Ishikawa (cell line): Measurements from ENCODE around the gene FOXL2.
A peak's percentile ranks its signal among the peaks of the same experiment; 100 is the strongest.

Source experiments
- CEBPB ChIP-seq: IDR thresholded peaks from 2 replicates; pipeline ENCODE4 v1.6.1; 2012
- CREB1 ChIP-seq: IDR thresholded peaks from 2 replicates; pipeline ENCODE4 v1.6.1; 2012; ENCODE audit warnings: low read depth
- EGR1 ChIP-seq: IDR thresholded peaks from 2 replicates; pipeline ENCODE4 v1.6.1; 2012
- EP300 ChIP-seq: IDR thresholded peaks from 2 replicates; pipeline ENCODE4 v1.6.1; 2012; ENCODE audit warnings: borderline replicate concordance
- FOXM1 ChIP-seq: IDR thresholded peaks from 2 replicates; pipeline ENCODE4 v1.6.1; 2012; ENCODE audit warnings: low read depth, borderline replicate concordance
- NFIC ChIP-seq: IDR thresholded peaks from 2 replicates; pipeline ENCODE4 v1.6.1; 2012
- RAD21 ChIP-seq: IDR thresholded peaks from 2 replicates; pipeline ENCODE4 v1.6.1; 2012; ENCODE audit warnings: low read depth
- TAF1 ChIP-seq: IDR thresholded peaks from 2 replicates; pipeline ENCODE4 v1.6.1; 2012; ENCODE audit warnings: low read depth, mild to moderate bottlenecking
- TCF12 ChIP-seq: IDR thresholded peaks from 2 replicates; pipeline ENCODE4 v1.6.1; 2012; ENCODE audit warnings: low read depth
- TEAD4 ChIP-seq: IDR thresholded peaks from 2 replicates; pipeline ENCODE4 v1.6.1; 2012
- YY1 ChIP-seq: IDR thresholded peaks from 2 replicates; pipeline ENCODE4 v1.6.1; 2012; ENCODE audit warnings: low read depth
- ZBTB7A ChIP-seq: IDR thresholded peaks from 2 replicates; pipeline ENCODE4 v1.6.1; 2012; ENCODE audit warnings: low read depth
- TF ChIP-seq, protein P1 (sequence below): IDR thresholded peaks from 2 replicates; pipeline ENCODE4 v1.6.1; 2012
- TF ChIP-seq, protein P2 (sequence below): IDR thresholded peaks from 2 replicates; pipeline ENCODE4 v1.6.1; 2012; ENCODE audit warnings: low read depth, mild to moderate bottlenecking
- TF ChIP-seq, protein P3 (sequence below): IDR thresholded peaks from 2 replicates; pipeline ENCODE4 v1.6.1; 2012

The FOXL2 gene

GRCh38 chr3:138928727-138929372, 18.1 kb downstream of the FOXL2 start:
- TF ChIP-seq RAD21 (no peak), CEBPB (no peak), FOXM1 (no peak), EGR1 (no peak), TAF1 (no peak), ZBTB7A (no peak), TCF12 (no peak), TEAD4 (no peak), CREB1 (no peak), NFIC (no peak), EP300 (no peak), YY1 (no peak)
- TF ChIP-seq, protein P1, sequence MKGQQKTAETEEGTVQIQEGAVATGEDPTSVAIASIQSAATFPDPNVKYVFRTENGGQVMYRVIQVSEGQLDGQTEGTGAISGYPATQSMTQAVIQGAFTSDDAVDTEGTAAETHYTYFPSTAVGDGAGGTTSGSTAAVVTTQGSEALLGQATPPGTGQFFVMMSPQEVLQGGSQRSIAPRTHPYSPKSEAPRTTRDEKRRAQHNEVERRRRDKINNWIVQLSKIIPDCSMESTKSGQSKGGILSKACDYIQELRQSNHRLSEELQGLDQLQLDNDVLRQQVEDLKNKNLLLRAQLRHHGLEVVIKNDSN: no peak
- TF ChIP-seq, protein P2, sequence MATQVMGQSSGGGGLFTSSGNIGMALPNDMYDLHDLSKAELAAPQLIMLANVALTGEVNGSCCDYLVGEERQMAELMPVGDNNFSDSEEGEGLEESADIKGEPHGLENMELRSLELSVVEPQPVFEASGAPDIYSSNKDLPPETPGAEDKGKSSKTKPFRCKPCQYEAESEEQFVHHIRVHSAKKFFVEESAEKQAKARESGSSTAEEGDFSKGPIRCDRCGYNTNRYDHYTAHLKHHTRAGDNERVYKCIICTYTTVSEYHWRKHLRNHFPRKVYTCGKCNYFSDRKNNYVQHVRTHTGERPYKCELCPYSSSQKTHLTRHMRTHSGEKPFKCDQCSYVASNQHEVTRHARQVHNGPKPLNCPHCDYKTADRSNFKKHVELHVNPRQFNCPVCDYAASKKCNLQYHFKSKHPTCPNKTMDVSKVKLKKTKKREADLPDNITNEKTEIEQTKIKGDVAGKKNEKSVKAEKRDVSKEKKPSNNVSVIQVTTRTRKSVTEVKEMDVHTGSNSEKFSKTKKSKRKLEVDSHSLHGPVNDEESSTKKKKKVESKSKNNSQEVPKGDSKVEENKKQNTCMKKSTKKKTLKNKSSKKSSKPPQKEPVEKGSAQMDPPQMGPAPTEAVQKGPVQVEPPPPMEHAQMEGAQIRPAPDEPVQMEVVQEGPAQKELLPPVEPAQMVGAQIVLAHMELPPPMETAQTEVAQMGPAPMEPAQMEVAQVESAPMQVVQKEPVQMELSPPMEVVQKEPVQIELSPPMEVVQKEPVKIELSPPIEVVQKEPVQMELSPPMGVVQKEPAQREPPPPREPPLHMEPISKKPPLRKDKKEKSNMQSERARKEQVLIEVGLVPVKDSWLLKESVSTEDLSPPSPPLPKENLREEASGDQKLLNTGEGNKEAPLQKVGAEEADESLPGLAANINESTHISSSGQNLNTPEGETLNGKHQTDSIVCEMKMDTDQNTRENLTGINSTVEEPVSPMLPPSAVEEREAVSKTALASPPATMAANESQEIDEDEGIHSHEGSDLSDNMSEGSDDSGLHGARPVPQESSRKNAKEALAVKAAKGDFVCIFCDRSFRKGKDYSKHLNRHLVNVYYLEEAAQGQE: no peak
- TF ChIP-seq, protein P3, sequence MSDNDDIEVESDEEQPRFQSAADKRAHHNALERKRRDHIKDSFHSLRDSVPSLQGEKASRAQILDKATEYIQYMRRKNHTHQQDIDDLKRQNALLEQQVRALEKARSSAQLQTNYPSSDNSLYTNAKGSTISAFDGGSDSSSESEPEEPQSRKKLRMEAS: no peak

GRCh38 chr3:138923531-138923994, 23.4 kb downstream of the FOXL2 start:
- no peak for TF ChIP-seq TEAD4
- peak; percentile 93 for TF ChIP-seq RAD21
- TF ChIP-seq YY1: peak; percentile 62; the same call in 1 of the 2 replicates

DNA sequence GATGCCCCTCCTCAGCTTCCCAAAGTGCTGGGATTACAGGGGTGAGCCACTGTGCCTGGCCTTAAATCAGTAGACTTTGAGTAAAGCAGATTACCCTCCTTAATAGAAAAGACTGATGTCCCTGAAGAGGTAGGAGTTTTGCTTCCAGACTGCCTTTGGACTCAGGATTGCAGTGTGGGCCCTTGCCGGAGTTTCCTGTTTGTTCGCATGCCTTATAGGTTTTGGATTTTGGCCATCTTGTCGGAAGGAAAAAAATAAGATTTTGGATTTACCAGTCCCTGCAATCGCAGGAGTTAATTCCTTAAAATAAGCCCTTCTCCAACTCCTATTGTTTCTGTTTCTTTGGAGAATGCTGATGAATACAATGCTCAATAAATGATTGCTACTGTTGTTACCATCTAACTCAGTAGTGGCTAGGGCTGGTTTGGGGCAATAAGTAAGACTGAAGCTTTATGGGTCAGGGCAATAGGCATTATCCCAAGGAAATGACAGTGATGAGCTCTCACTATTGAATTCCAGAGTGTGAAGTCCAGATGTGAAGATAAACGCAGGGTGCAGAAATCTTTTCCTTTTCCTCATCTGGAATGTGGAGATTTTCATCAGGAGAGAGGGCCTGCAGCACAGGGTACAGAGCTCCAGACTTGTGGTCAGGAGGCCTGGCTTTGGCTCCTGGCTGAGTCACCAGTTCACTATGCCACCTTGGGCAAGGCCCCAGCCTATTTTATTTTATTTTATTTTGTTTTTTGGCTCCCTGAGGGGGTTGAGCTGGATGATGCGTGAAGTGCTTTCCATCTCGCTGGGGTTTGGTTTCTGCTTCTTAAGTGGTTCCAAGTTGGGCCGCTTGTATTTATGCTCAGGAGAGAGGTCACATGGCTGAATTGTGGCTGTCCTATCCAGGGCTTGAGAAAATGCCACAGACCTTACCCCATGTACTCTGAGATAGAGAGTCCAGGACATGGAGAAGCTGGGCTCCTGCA, 25.3 kb downstream of the FOXL2 start:
- peak; percentile 53 for TF ChIP-seq TEAD4
- TF ChIP-seq, protein P1: peak; percentile 53; the same call in 1 of the 2 replicates
- no peak for TF ChIP-seq TCF12
- TF ChIP-seq NFIC: peak; percentile 59
- TF ChIP-seq, protein P3: peak; percentile 15; the same call in 1 of the 2 replicates

- TF ChIP-seq CREB1 (no peak), CEBPB (no peak), EGR1 (no peak), TEAD4 (no peak), NFIC (no peak), TCF12 (no peak), FOXM1 (no peak), RAD21 (no peak), EP300 (no peak), TAF1 (no peak), ZBTB7A (no peak)
- TF ChIP-seq, protein P1: no peak
- TF ChIP-seq, protein P3: no peak
These were observed 27.6 kb downstream of the FOXL2 start for GRCh38 chr3:138919325-138919724.

DNA sequence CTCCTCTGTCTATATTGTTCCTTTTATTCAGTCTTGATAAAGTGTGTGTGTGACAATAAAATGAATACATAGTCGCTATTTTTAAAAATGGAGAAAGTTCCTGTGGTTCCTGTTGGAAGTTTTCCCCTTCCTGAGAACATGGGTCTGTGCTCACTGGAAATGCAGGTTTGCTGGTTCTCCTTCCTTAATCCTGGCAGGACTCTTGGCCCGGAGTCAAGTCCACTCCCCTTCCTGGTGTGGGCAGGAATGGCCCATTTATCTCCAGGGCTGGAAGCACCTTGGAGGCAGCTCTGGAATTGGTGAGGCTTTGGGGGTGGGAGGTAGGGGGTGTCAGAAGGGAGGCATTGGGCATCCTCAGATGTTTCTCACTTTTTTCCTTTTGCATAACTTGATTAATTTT, 30.1 kb downstream of the FOXL2 start:
- peak; percentile 66; the same call in 1 of the 2 replicates for TF ChIP-seq EP300
- TF ChIP-seq TCF12: peak; percentile 70
- no peak for TF ChIP-seq RAD21
- no peak for TF ChIP-seq CREB1
- TF ChIP-seq, protein P1: no peak
- 0 out of 2 replicates have a peak, but pooled peaks have one; percentile 44 for TF ChIP-seq FOXM1
- TF ChIP-seq, protein P3: 0 out of 2 replicates have a peak, but pooled peaks have one; percentile 37
- TF ChIP-seq YY1: no peak
- peak; percentile 65 for TF ChIP-seq TEAD4
- TF ChIP-seq EGR1: no peak
- TF ChIP-seq CEBPB: no peak
- TF ChIP-seq TAF1: peak; percentile 53; the same call in 1 of the 2 replicates
- TF ChIP-seq, protein P2: no peak
- TF ChIP-seq ZBTB7A: no peak
- TF ChIP-seq NFIC: peak; percentile 96
